Glutamatergic neuron (in vitro differentiated cells): ENCODE measurements around the gene TMEM243. TPM values are rescaled to one million over a fixed set of nuclear protein-coding genes. Genes with fewer than 3 reads are reported as not detected.
A peak's percentile ranks its signal among the peaks of the same experiment; 100 is the strongest.

Experiments
- DNase-seq: peaks from one replicate; pipeline ENCODE4 v3.0.0; 2022
- H3K27ac Mint-ChIP-seq: one replicate; pipeline ENCODE4 v1.8.0; 2020; ENCODE audit warnings: mild to moderate bottlenecking, mixed read lengths, inconsistent platforms; ENCODE audit not compliant: unreplicated experiment
- H3K27me3 Mint-ChIP-seq: one replicate; pipeline ENCODE4 v1.8.0; 2020; ENCODE audit warnings: mild to moderate bottlenecking, moderate library complexity, mixed read lengths, inconsistent platforms; ENCODE audit not compliant: unreplicated experiment
- H3K36me3 Mint-ChIP-seq: one replicate; pipeline ENCODE4 v1.8.0; 2020; ENCODE audit warnings: mild to moderate bottlenecking, mixed read lengths, inconsistent platforms; ENCODE audit not compliant: unreplicated experiment
- H3K4me1 Mint-ChIP-seq: one replicate; pipeline ENCODE4 v1.8.0; 2020; ENCODE audit warnings: mild to moderate bottlenecking, low read depth, mixed read lengths, inconsistent platforms; ENCODE audit not compliant: unreplicated experiment
- H3K4me3 Mint-ChIP-seq: one replicate; pipeline ENCODE4 v1.8.0; 2020; ENCODE audit warnings: mild to moderate bottlenecking, mixed read lengths, inconsistent platforms; ENCODE audit not compliant: unreplicated experiment
- H3K9me3 Mint-ChIP-seq: one replicate; pipeline ENCODE4 v1.8.0; 2020; ENCODE audit warnings: mild to moderate bottlenecking, moderate library complexity, mixed read lengths, inconsistent platforms; ENCODE audit not compliant: unreplicated experiment
- total RNA-seq: library from RNA; stranded (reverse); fragmentation: NEBNext Ultra II Directional; extraction: Animal tissue kit (Norgen Biotek cat#: 25700); gene quantifications from one replicate; pipeline ENCODE4 v1.2.1, GENCODE V29; 2021; ENCODE audit not compliant: unreplicated experiment
- TF ChIP-seq, protein P1 (sequence below): fragments of 200-600 bp; sonication (generic); IDR thresholded peaks from one replicate; pipeline ENCODE4 v1.5.0; 2021; ENCODE audit not compliant: partially characterized antibody, unreplicated experiment

The TMEM243 gene
- total RNA-seq, 1 donor from 2014 or later: 4.3 TPM

DNA sequence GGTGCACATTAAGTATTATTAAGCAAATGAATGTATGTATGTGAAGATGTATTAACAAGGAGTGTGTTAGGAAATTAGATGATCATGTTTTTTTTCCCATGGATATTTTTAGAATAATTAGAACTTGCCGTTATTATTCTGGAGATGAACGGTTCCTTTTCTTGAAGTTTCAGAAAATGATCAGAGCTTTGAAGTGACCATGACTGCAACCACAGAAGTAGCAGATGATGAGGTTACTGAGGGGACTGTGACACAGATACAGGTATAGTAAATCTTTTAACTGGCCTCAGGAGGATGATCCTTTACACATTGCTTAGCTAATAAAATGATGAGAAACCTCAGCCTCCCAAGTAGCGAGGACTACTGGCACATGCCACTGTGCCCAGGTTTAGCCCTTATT lies 48.7 kb downstream of the TMEM243 start:
- Mint-ChIP-seq H3K36me3 (no peaks in the 10 kb centered on the region), H3K4me3 (no peak overlapping the region), H3K27me3 (no peaks in the 10 kb centered on the region), H3K9me3 (no peaks in the 10 kb centered on the region), H3K4me1 (no peaks in the 10 kb centered on the region), H3K27ac (peak overlapping the region; percentile 34)
- no peak for DNase-seq
- TF ChIP-seq, protein P1, sequence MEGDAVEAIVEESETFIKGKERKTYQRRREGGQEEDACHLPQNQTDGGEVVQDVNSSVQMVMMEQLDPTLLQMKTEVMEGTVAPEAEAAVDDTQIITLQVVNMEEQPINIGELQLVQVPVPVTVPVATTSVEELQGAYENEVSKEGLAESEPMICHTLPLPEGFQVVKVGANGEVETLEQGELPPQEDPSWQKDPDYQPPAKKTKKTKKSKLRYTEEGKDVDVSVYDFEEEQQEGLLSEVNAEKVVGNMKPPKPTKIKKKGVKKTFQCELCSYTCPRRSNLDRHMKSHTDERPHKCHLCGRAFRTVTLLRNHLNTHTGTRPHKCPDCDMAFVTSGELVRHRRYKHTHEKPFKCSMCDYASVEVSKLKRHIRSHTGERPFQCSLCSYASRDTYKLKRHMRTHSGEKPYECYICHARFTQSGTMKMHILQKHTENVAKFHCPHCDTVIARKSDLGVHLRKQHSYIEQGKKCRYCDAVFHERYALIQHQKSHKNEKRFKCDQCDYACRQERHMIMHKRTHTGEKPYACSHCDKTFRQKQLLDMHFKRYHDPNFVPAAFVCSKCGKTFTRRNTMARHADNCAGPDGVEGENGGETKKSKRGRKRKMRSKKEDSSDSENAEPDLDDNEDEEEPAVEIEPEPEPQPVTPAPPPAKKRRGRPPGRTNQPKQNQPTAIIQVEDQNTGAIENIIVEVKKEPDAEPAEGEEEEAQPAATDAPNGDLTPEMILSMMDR: no peak

DNA sequence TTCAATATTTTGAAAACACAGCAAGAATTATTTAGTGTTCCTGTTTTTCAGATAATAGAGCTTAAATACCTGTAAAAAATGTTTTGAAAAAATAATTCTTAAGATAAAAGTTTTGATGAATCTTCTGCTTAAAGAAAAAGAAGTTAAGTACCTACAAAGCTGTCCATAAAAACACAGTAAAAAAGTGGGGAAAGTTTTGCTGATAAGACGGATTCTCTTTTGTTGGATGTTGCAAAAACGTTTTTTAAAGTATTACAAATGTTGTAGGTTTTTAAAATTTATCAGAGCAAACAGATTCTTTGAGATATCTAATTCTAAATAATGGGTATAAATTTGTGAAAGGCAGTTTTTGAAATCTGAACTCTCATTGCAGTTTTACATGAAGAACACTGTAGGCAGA lies 55.1 kb downstream of the TMEM243 start:
- H3K4me1 Mint-ChIP-seq: peaks cover 2% of the 10 kb centered on the region
- no peak overlapping the region for H3K4me3 Mint-ChIP-seq

DNA sequence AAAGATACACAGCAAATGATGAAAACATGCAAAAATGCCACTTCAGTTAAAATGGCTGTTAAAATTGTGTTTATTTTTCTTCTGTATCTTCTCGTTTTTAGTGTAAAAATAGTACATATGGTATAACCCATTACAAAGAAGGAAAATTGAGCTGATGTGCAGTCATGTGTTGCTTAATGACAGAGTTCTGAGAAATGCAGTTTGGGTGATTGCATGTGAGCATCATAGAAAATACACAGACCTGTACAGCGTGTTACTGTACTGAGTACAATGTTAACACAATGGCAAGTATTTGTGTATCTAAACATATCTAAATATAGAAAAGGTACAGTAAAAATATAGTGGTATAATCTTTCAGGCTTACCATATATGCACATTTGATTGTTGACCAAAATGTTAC lies 60.0 kb downstream of the TMEM243 start:
- H3K36me3 Mint-ChIP-seq: no peaks in the 10 kb centered on the region
- H3K9me3 Mint-ChIP-seq: no peaks in the 10 kb centered on the region
- H3K27ac Mint-ChIP-seq: no peak overlapping the region
- TF ChIP-seq, protein P1: no peak
- no peaks in the 10 kb centered on the region for H3K27me3 Mint-ChIP-seq
- peaks cover 17% of the 10 kb centered on the region for H3K4me1 Mint-ChIP-seq
- DNase-seq: no peak
- H3K4me3 Mint-ChIP-seq: no peak overlapping the region

More for the DNA sequence above, 55.1 kb downstream of the TMEM243 start:
- no peak overlapping the region for H3K27ac Mint-ChIP-seq
- no peaks in the 10 kb centered on the region for H3K27me3 Mint-ChIP-seq
- no peaks in the 10 kb centered on the region for H3K36me3 Mint-ChIP-seq
- DNase-seq: no peak
- TF ChIP-seq, protein P1: no peak
- H3K9me3 Mint-ChIP-seq: no peaks in the 10 kb centered on the region

DNA sequence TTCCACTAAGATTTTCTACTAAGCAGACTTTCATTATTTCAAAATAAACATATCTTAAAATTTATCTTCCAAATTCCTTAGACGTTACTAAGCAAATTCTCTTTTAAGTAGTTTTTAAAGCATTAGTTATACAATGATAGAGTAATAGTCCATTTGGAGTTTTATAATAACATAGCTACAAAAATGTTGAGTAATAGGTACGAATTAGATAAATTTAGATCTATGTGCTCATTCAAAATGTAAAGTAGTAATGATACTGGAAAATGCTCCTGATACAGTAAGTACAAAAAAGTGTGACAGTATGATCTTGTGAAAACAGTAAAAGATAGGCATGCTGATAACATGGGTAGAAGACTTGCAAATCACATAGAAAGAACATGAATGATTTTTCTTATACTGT lies 62.8 kb downstream of the TMEM243 start:
- peaks cover 19% of the 10 kb centered on the region for H3K4me1 Mint-ChIP-seq
- H3K27ac Mint-ChIP-seq: no peak overlapping the region
- DNase-seq: no peak
- H3K4me3 Mint-ChIP-seq: peak overlapping the region; percentile 54
- H3K36me3 Mint-ChIP-seq: no peaks in the 10 kb centered on the region
- TF ChIP-seq, protein P1: no peak
- peaks cover 10% of the 10 kb centered on the region for H3K27me3 Mint-ChIP-seq
- H3K9me3 Mint-ChIP-seq: peaks cover 12% of the 10 kb centered on the region

DNA sequence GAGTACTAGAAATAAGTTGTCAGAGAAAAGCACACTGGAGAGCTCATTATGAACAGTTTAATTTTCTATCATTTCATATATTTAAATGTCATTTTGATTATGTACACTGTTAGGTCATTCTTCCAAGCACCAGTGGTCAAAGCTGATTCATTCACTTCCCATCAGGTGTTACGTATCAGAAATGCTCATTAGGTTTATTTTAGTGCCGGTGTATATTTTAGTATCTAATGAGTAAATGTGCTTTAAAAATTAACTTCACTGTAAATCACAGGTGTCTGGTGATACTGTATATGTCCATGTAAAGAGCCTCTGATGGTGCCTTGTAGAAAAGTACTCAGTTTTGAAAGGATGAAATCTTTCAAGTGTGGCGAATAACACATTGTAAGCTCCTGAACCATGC lies 63.7 kb downstream of the TMEM243 start:
- peak overlapping the region; percentile 51 for H3K4me3 Mint-ChIP-seq
- TF ChIP-seq, protein P1: no peak
- DNase-seq: no peak
- H3K36me3 Mint-ChIP-seq: no peaks in the 10 kb centered on the region
- peaks cover 10% of the 10 kb centered on the region for H3K27me3 Mint-ChIP-seq
- peaks cover 19% of the 10 kb centered on the region for H3K4me1 Mint-ChIP-seq
- H3K27ac Mint-ChIP-seq: no peak overlapping the region
- peaks cover 12% of the 10 kb centered on the region for H3K9me3 Mint-ChIP-seq
